ENCODE measurements around the gene PLCXD1. TPM values are rescaled to one million over a fixed set of nuclear protein-coding genes. Genes with fewer than 3 reads are reported as not detected.
"Not testable (repeated sequence)": the region's sequence is repeated elsewhere in the genome, so short reads cannot be mapped to it uniquely, and the experiment has no call there.

The PLCXD1 gene
- total and polyA plus RNA-seq, 9 of the 15 experiments (the other 6 are each of a cell fraction or from before 2014, with no cell fraction given) = 6.0 to 60.2 (median 39.5) TPM

- peak; percentile 63; the same call in 1 of the 2 replicates for TF ChIP-seq ZNF121 (CRISPR knock-in tag; conservative IDR thresholded peaks at IDR 0.05)
- no peak for TF ChIP-seq ZNF12 (CRISPR knock-in tag; IDR thresholded peaks at IDR 0.05)
- peak; percentile 62 for TF ChIP-seq PRDM10 (IDR thresholded peaks at IDR 0.05; ENCODE audit: partially characterized antibody)
- peak; percentile 4; the same call in 1 of the 2 replicates for TF ChIP-seq CREM (IDR thresholded peaks at IDR 0.05; ENCODE audit: low read depth)
- TF ChIP-seq POLR3G (IDR thresholded peaks at IDR 0.05; ENCODE audit: extremely low read depth, insufficient read length, insufficient replicate concordance) = no peak
- TF ChIP-seq TAF7 (tag; IDR thresholded peaks at IDR 0.05) = no peak
- TF ChIP-seq RAD21 (CRISPR knock-in tag; conservative IDR thresholded peaks at IDR 0.05 in 1 of 2, IDR thresholded peaks at IDR 0.05 in 1 of 2) = peak; percentile 25 to 41; a peak in 2 of 4 replicates
- TF ChIP-seq BMI1 (IDR thresholded peaks at IDR 0.05; ENCODE audit: low read length) = no peak
Observed at GRCh38 chrX:323721-324628, 42.8 kb downstream of the PLCXD1 start (continued).

- H3K27me3 ChIP-seq (ENCODE audit: control insufficient read depth in 2 of 2, insufficient read depth in 2 of 2, low read length in 2 of 2); H4K20me1 ChIP-seq (replicated peaks; ENCODE audit: control insufficient read depth, insufficient read depth, low read length); in situ Hi-C loops (cut with MboI); H3K9me1 ChIP-seq (ENCODE audit: control insufficient read depth, insufficient read depth, low read length); CTCF ChIA-PET (ENCODE audit: low intra/inter-chr PET ratio); H3K4me2 ChIP-seq (ENCODE audit: insufficient read depth, low read length); ATAC-seq; POLR2A ChIA-PET; H3K36me3 ChIP-seq (ENCODE audit: control insufficient read depth, insufficient read depth, low read length); FAIRE-seq; H3K9me3 ChIP-seq (replicated peaks; ENCODE audit: control insufficient read depth, insufficient read depth, low read depth, low read length); H2AFZ ChIP-seq (ENCODE audit: low read depth, low read length); DNase-seq (ENCODE audit: extremely low read depth in 1 of 4, low spot score in 3 of 4); H3K4me3 ChIP-seq; H3K27ac ChIP-seq (ENCODE audit: extremely low read depth, low read depth, low read length); BruUV-seq (replicated peaks); H3K9ac ChIP-seq (ENCODE audit: insufficient read depth in 1 of 2, low read depth in 2 of 2, low read length in 2 of 2): not testable (repeated sequence)
- WGBS (ENCODE audit: insufficient coverage, low coverage, missing lambda C conversion rate) = 61% methylated on average over 8 of the region's 14 CpGs
- intact Hi-C loops (cut with micrococcal nuclease) = loop anchor here (10.0 kb wide), 1 partner anchor 60 kb away; the partner anchor contains the start of gene PPP2R3B
- Histone ChIP-seq H3K79me2 (ENCODE audit: control insufficient read depth, insufficient read depth, low read length) (peaks cover 12% of the 10 kb centered on the region; the same call in 2 of the 3 replicates), H3K4me1 (replicated peaks in 1 of 2; ENCODE audit: control insufficient read depth in 2 of 2, insufficient read depth in 2 of 2, low read length in 2 of 2) (peaks cover 5 to 16% of the 10 kb centered on the region in 2 experiments; a peak in 4 of 5 replicates)
Observed at GRCh38 chrX:324664-325063, 43.5 kb downstream of the PLCXD1 start.
